Iris pigment epithelial cell (primary cell): Measurements from ENCODE around the gene SMG9.
A peak's percentile ranks its signal among the peaks of the same experiment; 100 is the strongest.

Experiments
- DNase-seq: peaks from one replicate; pipeline ENCODE4 v3.0.0-alpha.2; 2011; ENCODE audit warnings: low read depth

The SMG9 gene

GRCh38 chr19:43754503-43755255 lies at the start of gene SMG9:
Gene SMG9 (minus strand): TSS chr19:43754962. CDS start chr19:43750741, 4,221 bp downstream.
- peak; percentile 95 for DNase-seq

- DNase-seq = no peak
Measured at GRCh38 chr19:43804432-43804831, 49.7 kb upstream of the SMG9 start.

- DNase-seq = no peak
Measured at GRCh38 chr19:43802216-43802951, 47.6 kb upstream of the SMG9 start, which contains the start of gene LYPD5. Gene LYPD5 (minus strand): TSS chr19:43802447. CDS start chr19:43802380, 67 bp downstream.

- no peak for DNase-seq
Measured at GRCh38 chr19:43799502-43800142, 44.9 kb upstream of the SMG9 start.

GRCh38 chr19:43798546-43799409 lies 44.0 kb upstream of the SMG9 start:
- no peak for DNase-seq

- DNase-seq = no peak
Measured at GRCh38 chr19:43798026-43798545, 43.3 kb upstream of the SMG9 start.

GRCh38 chr19:43797556-43797955 lies 42.8 kb upstream of the SMG9 start:
- DNase-seq = no peak

- no peak for DNase-seq
Measured at GRCh38 chr19:43797118-43797517, 42.4 kb upstream of the SMG9 start.

- DNase-seq = no peak
Measured at GRCh38 chr19:43790587-43790986, 35.8 kb upstream of the SMG9 start.

GRCh38 chr19:43789029-43789428 lies 34.3 kb upstream of the SMG9 start:
- peak; percentile 54 for DNase-seq

GRCh38 chr19:43786665-43787064 lies 31.9 kb upstream of the SMG9 start:
- DNase-seq = no peak

- DNase-seq = peak; percentile 68
Measured at GRCh38 chr19:43784981-43785808, 30.4 kb upstream of the SMG9 start.

GRCh38 chr19:43784241-43784980 lies 29.6 kb upstream of the SMG9 start:
- DNase-seq = peak; percentile 84

- no peak for DNase-seq
Measured at GRCh38 chr19:43783636-43784035, 28.9 kb upstream of the SMG9 start.

- DNase-seq = no peak
Measured at GRCh38 chr19:43782689-43783231, 28.0 kb upstream of the SMG9 start.

- DNase-seq = no peak
Measured at GRCh38 chr19:43782311-43782660, 27.5 kb upstream of the SMG9 start.

- no peak for DNase-seq
Measured at GRCh38 chr19:43781630-43782310, 27.0 kb upstream of the SMG9 start.

GRCh38 chr19:43780706-43781525 lies 26.2 kb upstream of the SMG9 start, which contains the start of gene KCNN4:
Gene KCNN4 (minus strand): TSS chr19:43780973. CDS start chr19:43780861, 112 bp downstream.
- DNase-seq = peak; percentile 74
